Endothelial cell of umbilical vein (primary cell): ENCODE data around the gene DARS1. TPM values are rescaled to one million over a fixed set of nuclear protein-coding genes. Genes with fewer than 3 reads are reported as not detected.

Experiments used
- BruUV-seq: library from RNA; stranded (reverse); fragments of 400-500 nt; replicated peaks from 2 replicates; lab custom pipeline; 2021; lab: Mats Ljungman, UMichigan
- CTCF ChIA-PET: fragments of 300-600, 350-600 bp; sonication (Branson Sonifier 250); formaldehyde crosslinking; loops from one replicate; lab custom pipeline; 2021; ENCODE audit warnings: antibody characterized with exemption, inconsistent platforms; lab: Charles Lee
- POLR2A ChIA-PET: fragments of 300-600, 350-600 bp; sonication (Branson Sonifier 250); formaldehyde crosslinking; loops from one replicate; lab custom pipeline; 2021; ENCODE audit warnings: antibody characterized with exemption, inconsistent platforms; lab: Charles Lee
- DNase-seq: peaks from one replicate; pipeline ENCODE4 v3.0.0-alpha.2; 2011; ENCODE audit warnings: low read depth, low spot score
- FAIRE-seq: peaks from 2 replicates; lab custom pipeline; 2011; peaks lifted over from hg19 to GRCh38; lab: Jason Lieb, UNC
- H2AFZ ChIP-seq: 2 replicates; pipeline ENCODE4 v1.6.0; 2012; ENCODE audit warnings: low read depth, low read length, control low read depth, inconsistent platforms
- H3K27ac ChIP-seq: 2 replicates; pipeline ENCODE4 v1.5.1; 2011; ENCODE audit warnings: low read depth, mild to moderate bottlenecking, control low read depth, low read length, moderate library complexity; ENCODE audit not compliant: insufficient read depth
- H3K27me3 ChIP-seq, 2 experiments: 2 replicates each; pipeline versions ENCODE4 v1.6.0 to v1.6.1; 2011; ENCODE audit warnings: low read length in 2 of 2, mixed read lengths in 1 of 2; ENCODE audit not compliant: control insufficient read depth in 2 of 2, insufficient read depth in 2 of 2
- H3K36me3 ChIP-seq, 2 experiments: 2 replicates in 1 of 2; 3 replicates in 1 of 2; pipeline ENCODE4 v1.5.1; 2011; ENCODE audit warnings: low read length in 2 of 2, mild to moderate bottlenecking in 1 of 2, moderate library complexity in 1 of 2; ENCODE audit not compliant: control insufficient read depth in 2 of 2, insufficient read depth in 2 of 2; ENCODE audit errors: extremely low read depth in 1 of 2
- H3K4me1 ChIP-seq: 3 replicates; pipeline ENCODE4 v1.5.1; 2011; ENCODE audit warnings: mild to moderate bottlenecking, low read length; ENCODE audit not compliant: control insufficient read depth, insufficient read depth; ENCODE audit errors: extremely low read depth
- H3K4me2 ChIP-seq: 2 replicates; pipeline ENCODE4 v1.6.1; 2011; ENCODE audit warnings: low read length, control low read depth, mixed read lengths; ENCODE audit not compliant: insufficient read depth
- H3K4me3 ChIP-seq, 3 experiments: fragments of 200-600 bp in 1 of 3; sonication (generic), shearing (Covaris generic) in 1 of 3; replicated peaks in 1 of 3; 2 replicates each; pipeline ENCODE4 v1.5.1; 2011 to 2016; ENCODE audit warnings: control low read depth in 3 of 3, low read length in 3 of 3, mild to moderate bottlenecking in 2 of 3, inconsistent platforms in 1 of 3, low read depth in 1 of 3, moderate library complexity in 1 of 3; ENCODE audit not compliant: insufficient read depth in 1 of 3
- H3K79me2 ChIP-seq: 2 replicates; pipeline ENCODE4 v1.6.0; 2012; ENCODE audit warnings: low read length, inconsistent platforms; ENCODE audit not compliant: control insufficient read depth, insufficient read depth
- H3K9ac ChIP-seq: replicated peaks from 2 replicates; pipeline ENCODE3; 2011; ENCODE audit warnings: low read length, control low read depth; ENCODE audit not compliant: insufficient read depth; ENCODE audit errors: extremely low read depth
- H3K9me1 ChIP-seq: replicated peaks from 3 replicates; pipeline ENCODE4 v1.6.0; 2011; ENCODE audit warnings: mild to moderate bottlenecking, low read length; ENCODE audit not compliant: control insufficient read depth, insufficient read depth; ENCODE audit errors: extremely low read depth
- H3K9me3 ChIP-seq: replicated peaks from 2 replicates; pipeline ENCODE4 v1.5.1; 2012; ENCODE audit warnings: low read length, inconsistent platforms; ENCODE audit not compliant: control insufficient read depth, insufficient read depth
- H4K20me1 ChIP-seq: replicated peaks from 2 replicates; pipeline ENCODE3; 2011; ENCODE audit warnings: mild to moderate bottlenecking, low read length; ENCODE audit not compliant: control insufficient read depth, insufficient read depth; ENCODE audit errors: extremely low read depth
- CTCF ChIP-seq, 2 donors: IDR thresholded peaks; 1 replicate in 1 of 2; 2 replicates in 1 of 2; pipeline ENCODE4 v1.5.1; 2011; ENCODE audit warnings: low read length in 2 of 2, mild to moderate bottlenecking in 2 of 2, moderate library complexity in 2 of 2, control low read depth in 1 of 2, inconsistent platforms in 1 of 2, low read depth in 1 of 2; ENCODE audit not compliant: insufficient read depth in 1 of 2; ENCODE audit errors: extremely low read depth in 1 of 2
- EZH2 ChIP-seq: IDR thresholded peaks from 2 replicates; pipeline ENCODE4 v1.6.1; 2012; ENCODE audit warnings: borderline replicate concordance, low read depth, mild to moderate bottlenecking, moderate library complexity, low read length, inconsistent platforms; ENCODE audit not compliant: severe bottlenecking
- FOS ChIP-seq: IDR thresholded peaks from 2 replicates; pipeline ENCODE4 v1.6.1; 2011; ENCODE audit warnings: mild to moderate bottlenecking, low read length, moderate library complexity, borderline replicate concordance; ENCODE audit not compliant: insufficient read depth
- GATA2 ChIP-seq: IDR thresholded peaks from 2 replicates; pipeline ENCODE4 v1.7.0; 2011; ENCODE audit warnings: low read depth, mild to moderate bottlenecking, moderate library complexity, mixed read lengths, low read length; ENCODE audit not compliant: insufficient read length, insufficient read depth
- JUN ChIP-seq: IDR thresholded peaks from 2 replicates; pipeline ENCODE4 v1.6.1; 2011; ENCODE audit warnings: borderline replicate concordance, low read depth; ENCODE audit not compliant: insufficient read length, insufficient read depth
- MAX ChIP-seq: IDR thresholded peaks from 2 replicates; pipeline ENCODE4 v1.6.1; 2011; ENCODE audit not compliant: insufficient read depth, insufficient read length
- MYC ChIP-seq: IDR thresholded peaks from one replicate; pipeline ENCODE4 v1.6.1; 2011; ENCODE audit warnings: mild to moderate bottlenecking, low read depth, low read length
- POLR2A ChIP-seq: IDR thresholded peaks from 2 replicates; pipeline ENCODE4 v1.6.1; 2012; ENCODE audit warnings: low read depth, mild to moderate bottlenecking, control low read depth, low read length
- POLR2AphosphoS5 ChIP-seq: IDR thresholded peaks from 2 replicates; pipeline ENCODE4 v1.6.1; 2012; ENCODE audit warnings: low read depth, mild to moderate bottlenecking, control low read depth, low read length, moderate library complexity; ENCODE audit not compliant: insufficient read depth
- dilution Hi-C: fragments of 300-500 bp; cut with MboI; formaldehyde crosslinking; loops from one replicate; pipeline ENCODE4 v1.15.0; 2019; ENCODE audit warnings: low sequenced_read_pairs; ENCODE audit not compliant: extremely low pct_ligation_motif_present
- intact Hi-C: fragments of 100-400 bp; cut with micrococcal nuclease; formaldehyde crosslinking; loops from one replicate; pipeline ENCODE4 v1.10.0; 2022
- polyA plus RNA-seq, 4 experiments: library from polyadenylated mRNA; depleted of rRNA in 3 of 4; stranded (reverse) in 3 of 4; unstranded in 1 of 4; fragments of >200 nt; gene quantifications; 2 replicates each; pipeline versions ENCODE4 v1.2.1 to v1.2.3, GENCODE V29; 2011 to 2012; ENCODE audit warnings: missing spikeins in 1 of 4
- total RNA-seq: library from RNA; stranded (reverse); gene quantifications from 2 replicates; pipeline ENCODE4 v1.2.3, GENCODE V29; 2021

DARS1 gene
- total and polyA plus RNA-seq, 2 donors (not counting 3 experiments of a cell fraction or from before 2014, with no cell fraction given) = 20.9 to 41.5 TPM

GRCh38 chr2:135991861-135992260 lies 6.4 kb upstream of the DARS1 start:
- Histone ChIP-seq H3K27ac (no peak overlapping the region), H3K36me3 (no peaks in the 10 kb centered on the region), H3K4me3 (no peak overlapping the region), H2AFZ (no peak overlapping the region), H3K9me3 (no peaks in the 10 kb centered on the region), H3K9me1 (no peaks in the 10 kb centered on the region), H3K4me1 (no peaks in the 10 kb centered on the region), H4K20me1 (no peaks in the 10 kb centered on the region), H3K27me3 (peaks cover 7 to 10% of the 10 kb centered on the region in 2 experiments), H3K9ac (no peak overlapping the region), H3K79me2 (no peaks in the 10 kb centered on the region), H3K4me2 (no peak overlapping the region)
- dilution Hi-C loops (no loop called here), intact Hi-C loops (no loop called here)
- ChIA-PET POLR2A (no interaction called here), CTCF (interaction anchor here (1.0 kb wide), 1 partner anchor 78 kb away, joined by 3 read pairs; no protein-coding TSS in a partner anchor)
- no peak for FAIRE-seq
- BruUV-seq = no TSS peak
- no peak for DNase-seq
- TF ChIP-seq MYC = no peak
- TF ChIP-seq JUN = no peak
- TF ChIP-seq GATA2 = no peak
- TF ChIP-seq CTCF (IDR thresholded peaks at IDR 0.05; ENCODE audit: extremely low read depth in 1 of 2, insufficient read depth in 1 of 2, low read depth in 1 of 2, low read length in 2 of 2) = no peak
- no peak for TF ChIP-seq MAX
- no peak for TF ChIP-seq POLR2A
- TF ChIP-seq FOS = no peak
- no peak for TF ChIP-seq POLR2AphosphoS5
- TF ChIP-seq EZH2 = no peak
